H1 (cell line): ENCODE measurements around the gene SMYD3. TPM values are rescaled to one million over a fixed set of nuclear protein-coding genes. Genes with fewer than 3 reads are reported as not detected.
A peak's percentile ranks its signal among the peaks of the same experiment; 100 is the strongest.

ENCODE experiments used
- CTCF ChIA-PET: fragments of 300-600 bp; sonication (Branson Sonifier 250); formaldehyde crosslinking; loops from one replicate; lab custom pipeline; 2021; ENCODE audit not compliant: partially characterized antibody; lab: Charles Lee
- POLR2A ChIA-PET: fragments of 300-600 bp; sonication (Branson Sonifier 250); formaldehyde crosslinking; loops from one replicate; lab custom pipeline; 2021; ENCODE audit warnings: inconsistent platforms; ENCODE audit not compliant: partially characterized antibody; lab: Charles Lee
- DNase-seq, 2 experiments: peaks; one replicate each; pipeline versions ENCODE4 v3.0.0 to v3.0.0-alpha.2; 2010 to 2022; ENCODE audit warnings: low spot score in 2 of 2, low read depth in 1 of 2, mixed read lengths in 1 of 2
- FAIRE-seq: peaks from 2 replicates; lab custom pipeline; 2011; peaks lifted over from hg19 to GRCh38; lab: Jason Lieb, UNC
- H2AFZ ChIP-seq: 2 replicates; pipeline ENCODE4 v1.8.1; 2012; ENCODE audit warnings: low read length, inconsistent platforms
- H2AK5ac ChIP-seq: 2 replicates; pipeline ENCODE4 v1.6.1; 2013; ENCODE audit warnings: low read depth, low read length
- H2BK120ac ChIP-seq: replicated peaks from 2 replicates; pipeline ENCODE3; 2013; ENCODE audit warnings: low read depth, low read length, inconsistent platforms
- H2BK12ac ChIP-seq: 2 replicates; pipeline ENCODE4 v1.6.1; 2013; ENCODE audit warnings: low read depth, low read length
- H2BK15ac ChIP-seq: 2 replicates; pipeline ENCODE4 v1.6.1; 2013; ENCODE audit warnings: low read length
- H2BK20ac ChIP-seq: 2 replicates; pipeline ENCODE4 v1.6.1; 2013; ENCODE audit warnings: low read length
- H2BK5ac ChIP-seq: 2 replicates; pipeline ENCODE4 v1.6.1; 2013; ENCODE audit warnings: low read depth, low read length
- H3K14ac ChIP-seq: 2 replicates; pipeline ENCODE4 v1.6.1; 2013; ENCODE audit warnings: inconsistent platforms; ENCODE audit not compliant: insufficient read length
- H3K18ac ChIP-seq: 2 replicates; pipeline ENCODE4 v1.6.1; 2013; ENCODE audit warnings: low read length; ENCODE audit errors: extremely low read depth
- H3K23ac ChIP-seq: 2 replicates; pipeline ENCODE4 v1.6.1; 2013; ENCODE audit warnings: inconsistent platforms; ENCODE audit not compliant: insufficient read length
- H3K23me2 ChIP-seq: 2 replicates; pipeline ENCODE4 v1.6.1; 2013; ENCODE audit warnings: low read depth, low read length
- H3K27ac ChIP-seq: 2 replicates; pipeline ENCODE4 v1.6.1; 2011; ENCODE audit warnings: low read depth, low read length, inconsistent platforms
- H3K27me3 ChIP-seq, 4 experiments: replicated peaks in 1 of 4; 1 replicate in 1 of 4; 2 replicates in 3 of 4; pipeline versions ENCODE4 v1.6.1 to v1.8.1; 2011 to 2013; ENCODE audit warnings: low read length in 3 of 4, mild to moderate bottlenecking in 3 of 4, inconsistent platforms in 2 of 4, mixed read lengths in 2 of 4, moderate library complexity in 1 of 4; ENCODE audit not compliant: control insufficient read depth in 3 of 4, insufficient read depth in 3 of 4; ENCODE audit errors: extremely low read depth in 1 of 4
- H3K36me3 ChIP-seq, 4 experiments: 2 replicates each; pipeline versions ENCODE4 v1.6.1 to v1.8.1; 2011 to 2013; ENCODE audit warnings: mild to moderate bottlenecking in 4 of 4, low read length in 3 of 4, moderate library complexity in 2 of 4, control low read depth in 1 of 4, inconsistent platforms in 1 of 4; ENCODE audit not compliant: insufficient read depth in 4 of 4, control insufficient read depth in 2 of 4
- H3K4ac ChIP-seq: replicated peaks from 2 replicates; pipeline ENCODE3; 2013; ENCODE audit warnings: low read length, low read depth, mixed read lengths, inconsistent platforms; ENCODE audit not compliant: insufficient read length
- H3K4me1 ChIP-seq, 4 experiments: replicated peaks in 1 of 4; 1 replicate in 1 of 4; 2 replicates in 3 of 4; pipeline versions ENCODE4 v1.6.1 to v1.8.1; 2011 to 2013; ENCODE audit warnings: low read length in 3 of 4, inconsistent platforms in 2 of 4, mixed read lengths in 1 of 4; ENCODE audit not compliant: insufficient read depth in 4 of 4, control insufficient read depth in 3 of 4
- H3K4me2 ChIP-seq, 2 experiments: 2 replicates each; pipeline versions ENCODE4 v1.6.1 to v1.8.1; 2011 to 2013; ENCODE audit warnings: low read depth in 2 of 2, low read length in 2 of 2, control low read depth in 1 of 2, inconsistent platforms in 1 of 2, mild to moderate bottlenecking in 1 of 2; ENCODE audit not compliant: insufficient read depth in 1 of 2
- H3K4me3 ChIP-seq, 4 experiments: fragments of 200-600, 300-600 bp in 1 of 4; sonication (generic), shearing (Covaris generic), sonication (Bioruptor Twin) in 1 of 4; 2 replicates each; pipeline versions ENCODE4 v1.5.1 to v1.8.1; 2011 to 2016; ENCODE audit warnings: low read length in 4 of 4, low read depth in 3 of 4, control low read depth in 2 of 4, inconsistent platforms in 2 of 4, mild to moderate bottlenecking in 2 of 4, mixed read lengths in 1 of 4, moderate library complexity in 1 of 4; ENCODE audit not compliant: insufficient read depth in 2 of 4; ENCODE audit errors: extremely low read depth in 1 of 4
- H3K56ac ChIP-seq: replicated peaks from 2 replicates; pipeline ENCODE3; 2013; ENCODE audit warnings: low read depth, mild to moderate bottlenecking, mixed read lengths, low read length, inconsistent platforms; ENCODE audit not compliant: insufficient read length
- H3K79me1 ChIP-seq: 2 replicates; pipeline ENCODE4 v1.6.1; 2013; ENCODE audit warnings: low read depth, low read length, control low read depth
- H3K79me2 ChIP-seq, 2 experiments: 2 replicates each; pipeline versions ENCODE4 v1.6.1 to v1.8.1; 2012 to 2013; ENCODE audit warnings: low read length in 2 of 2, mild to moderate bottlenecking in 2 of 2, inconsistent platforms in 1 of 2; ENCODE audit not compliant: insufficient read depth in 2 of 2, control insufficient read depth in 1 of 2
- H3K9ac ChIP-seq, 4 experiments: replicated peaks in 1 of 4; 1 replicate in 1 of 4; 2 replicates in 3 of 4; pipeline versions ENCODE4 v1.6.1 to v1.8.1; 2011 to 2013; ENCODE audit warnings: low read depth in 3 of 4, low read length in 3 of 4, control low read depth in 2 of 4, mild to moderate bottlenecking in 2 of 4, moderate library complexity in 2 of 4, inconsistent platforms in 1 of 4; ENCODE audit errors: extremely low read depth in 1 of 4
- H3K9me3 ChIP-seq, 2 experiments: 2 replicates each; pipeline versions ENCODE4 v1.6.1 to v1.8.1; 2012 to 2013; ENCODE audit warnings: mild to moderate bottlenecking in 2 of 2, moderate library complexity in 2 of 2, control low read depth in 1 of 2, inconsistent platforms in 1 of 2, low read depth in 1 of 2, low read length in 1 of 2, mixed read lengths in 1 of 2; ENCODE audit not compliant: insufficient read depth in 2 of 2
- H4K20me1 ChIP-seq, 2 experiments: replicated peaks in 1 of 2; 2 replicates each; pipeline versions ENCODE3 to v1.8.1; 2011 to 2013; ENCODE audit warnings: inconsistent platforms in 2 of 2, low read length in 2 of 2, mild to moderate bottlenecking in 1 of 2; ENCODE audit not compliant: insufficient read depth in 2 of 2, control insufficient read depth in 1 of 2
- H4K5ac ChIP-seq: 2 replicates; pipeline ENCODE4 v1.6.1; 2013; ENCODE audit warnings: low read length, low read depth, mixed read lengths, inconsistent platforms; ENCODE audit not compliant: insufficient read length
- H4K8ac ChIP-seq: 2 replicates; pipeline ENCODE4 v1.8.0; 2013; ENCODE audit warnings: mild to moderate bottlenecking, moderate library complexity, low read length, inconsistent platforms; ENCODE audit not compliant: insufficient read depth; ENCODE audit errors: extremely low read depth
- H4K91ac ChIP-seq: replicated peaks from 2 replicates; pipeline ENCODE3; 2013; ENCODE audit warnings: low read length, mixed read lengths, inconsistent platforms; ENCODE audit not compliant: insufficient read length
- GABPA ChIP-seq: IDR thresholded peaks from 2 replicates; pipeline ENCODE4 v1.6.1; 2011; ENCODE audit warnings: mild to moderate bottlenecking, low read length, moderate library complexity, borderline replicate concordance; ENCODE audit not compliant: insufficient read depth
- MAFK ChIP-seq: IDR thresholded peaks from 2 replicates; pipeline ENCODE4 v1.6.1; 2012; ENCODE audit warnings: low read depth, mild to moderate bottlenecking, improper control_type of control experiment, low read length
- WGBS, 2 experiments: shearing (Covaris generic) in 1 of 2; methylation state at CpG; one replicate each; pipeline versions ENCODE4 v1.1.6 to v1.1.7; 2013 to 2015; ENCODE audit warnings: low lambda C conversion rate in 2 of 2, mixed read lengths in 2 of 2, inconsistent platforms in 1 of 2, low coverage in 1 of 2, missing lambda C conversion rate in 1 of 2; ENCODE audit not compliant: insufficient replicate concordance in 2 of 2, insufficient coverage in 1 of 2, insufficient read length in 1 of 2; ENCODE audit errors: extremely low coverage in 1 of 2, missing lambda C conversion rate in 1 of 2; 5-methylcytosine and 5-hydroxymethylcytosine counted together
- polyA plus RNA-seq, 7 experiments: library from polyadenylated mRNA; depleted of rRNA in 3 of 7; stranded (reverse) in 5 of 7; unstranded in 2 of 7; fragments of >200 nt in 5 of 7; fragments of 200-250 nt in 2 of 7; gene quantifications; 1 replicate in 5 of 7; 2 replicates in 1 of 7; 4 replicates in 1 of 7; pipeline versions ENCODE4 v1.2.1 to v1.2.3, GENCODE V29; 2011 to 2013; ENCODE audit warnings: missing spikeins in 2 of 7, mixed read lengths in 2 of 7
- total RNA-seq: library from RNA; stranded (reverse); fragmentation: NEBNext Ultra II Directional; extraction: Animal tissue kit (Norgen Biotek cat#: 25700); gene quantifications from 2 replicates; pipeline ENCODE4 v1.2.1, GENCODE V29; 2021

Gene SMYD3
- total and polyA plus RNA-seq, 2 of the 8 experiments (the other 6 are each of a cell fraction or from before 2014, with no cell fraction given) = 17.3 to 25.4 TPM

GRCh38 chr1:245809361-245809760, 697.7 kb downstream of the SMYD3 start:
- Histone ChIP-seq H3K4me2 (peak overlapping the region in 1 of 2 experiments; percentile 40; a peak in 1 of 4 replicates), H2AK5ac (no peak overlapping the region), H3K4me3 (no peak overlapping the region), H3K9me3 (no peaks in the 10 kb centered on the region), H3K27me3 (no peaks in the 10 kb centered on the region), H3K9ac (no peak overlapping the region), H3K56ac (no peak overlapping the region), H3K23ac (no peak overlapping the region), H3K18ac (no peak overlapping the region), H3K79me2 (no peaks in the 10 kb centered on the region), H2BK15ac (no peak overlapping the region), H2BK20ac (no peak overlapping the region), H3K4ac (no peak overlapping the region), H4K20me1 (no peaks in the 10 kb centered on the region), H3K36me3 (no peaks in the 10 kb centered on the region), H4K91ac (no peak overlapping the region), H2BK120ac (no peak overlapping the region), H3K4me1 (peaks cover 0 to 7% (median 3%) of the 10 kb centered on the region in 4 experiments; a peak in 4 of 7 replicates), H4K5ac (no peak overlapping the region), H4K8ac (no peak overlapping the region), H2AFZ (no peak overlapping the region), H3K79me1 (no peaks in the 10 kb centered on the region), H3K23me2 (no peaks in the 10 kb centered on the region), H3K27ac (no peak overlapping the region), H2BK5ac (no peak overlapping the region), H3K14ac (no peak overlapping the region), H2BK12ac (no peak overlapping the region)
- DNase-seq (peak in 1 of 2 experiments; percentile 40), FAIRE-seq (no peak)
- ChIA-PET POLR2A (no interaction called here), CTCF (interaction anchor here (0.6 to 1.9 kb wide), 5 partner anchors 11 to 23 kb away, joined by 3 to 10 read pairs (median 3); no protein-coding TSS in a partner anchor)
- WGBS, 2 experiments = 53% methylated on average over 5 of the region's 5 CpGs; no CpG with 5 or more reads in 1 of the 2 experiments
- TF ChIP-seq GABPA = no peak
- TF ChIP-seq MAFK = no peak
